SU-DHL-6 (cell line): ENCODE results near the gene NSD1.

Source experiments
- EZH2phosphoT487 ChIP-seq: fragments of 200-600 bp; sonication (generic), shearing (Covaris generic); conservative IDR thresholded peaks from 2 replicates; pipeline ENCODE4 v1.6.1; 2018; ENCODE audit warnings: mild to moderate bottlenecking, antibody characterized with exemption, low read length, moderate library complexity, mixed read lengths
- TF ChIP-seq, protein P1 (sequence below): fragments of 200-600 bp; sonication (generic); IDR thresholded peaks from one replicate; pipeline ENCODE4 v1.5.1; 2017; ENCODE audit warnings: antibody characterized with exemption, mild to moderate bottlenecking, low read length, moderate library complexity; ENCODE audit not compliant: insufficient read depth, poor library complexity, severe bottlenecking

- TF ChIP-seq, protein P1, sequence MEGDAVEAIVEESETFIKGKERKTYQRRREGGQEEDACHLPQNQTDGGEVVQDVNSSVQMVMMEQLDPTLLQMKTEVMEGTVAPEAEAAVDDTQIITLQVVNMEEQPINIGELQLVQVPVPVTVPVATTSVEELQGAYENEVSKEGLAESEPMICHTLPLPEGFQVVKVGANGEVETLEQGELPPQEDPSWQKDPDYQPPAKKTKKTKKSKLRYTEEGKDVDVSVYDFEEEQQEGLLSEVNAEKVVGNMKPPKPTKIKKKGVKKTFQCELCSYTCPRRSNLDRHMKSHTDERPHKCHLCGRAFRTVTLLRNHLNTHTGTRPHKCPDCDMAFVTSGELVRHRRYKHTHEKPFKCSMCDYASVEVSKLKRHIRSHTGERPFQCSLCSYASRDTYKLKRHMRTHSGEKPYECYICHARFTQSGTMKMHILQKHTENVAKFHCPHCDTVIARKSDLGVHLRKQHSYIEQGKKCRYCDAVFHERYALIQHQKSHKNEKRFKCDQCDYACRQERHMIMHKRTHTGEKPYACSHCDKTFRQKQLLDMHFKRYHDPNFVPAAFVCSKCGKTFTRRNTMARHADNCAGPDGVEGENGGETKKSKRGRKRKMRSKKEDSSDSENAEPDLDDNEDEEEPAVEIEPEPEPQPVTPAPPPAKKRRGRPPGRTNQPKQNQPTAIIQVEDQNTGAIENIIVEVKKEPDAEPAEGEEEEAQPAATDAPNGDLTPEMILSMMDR: no peak
- TF ChIP-seq EZH2phosphoT487: no peak
These were observed 20.9 kb upstream of the NSD1 start for GRCh38 chr5:177112589-177113220.
